Measurements from ENCODE around the gene RANBP3L.

DNA sequence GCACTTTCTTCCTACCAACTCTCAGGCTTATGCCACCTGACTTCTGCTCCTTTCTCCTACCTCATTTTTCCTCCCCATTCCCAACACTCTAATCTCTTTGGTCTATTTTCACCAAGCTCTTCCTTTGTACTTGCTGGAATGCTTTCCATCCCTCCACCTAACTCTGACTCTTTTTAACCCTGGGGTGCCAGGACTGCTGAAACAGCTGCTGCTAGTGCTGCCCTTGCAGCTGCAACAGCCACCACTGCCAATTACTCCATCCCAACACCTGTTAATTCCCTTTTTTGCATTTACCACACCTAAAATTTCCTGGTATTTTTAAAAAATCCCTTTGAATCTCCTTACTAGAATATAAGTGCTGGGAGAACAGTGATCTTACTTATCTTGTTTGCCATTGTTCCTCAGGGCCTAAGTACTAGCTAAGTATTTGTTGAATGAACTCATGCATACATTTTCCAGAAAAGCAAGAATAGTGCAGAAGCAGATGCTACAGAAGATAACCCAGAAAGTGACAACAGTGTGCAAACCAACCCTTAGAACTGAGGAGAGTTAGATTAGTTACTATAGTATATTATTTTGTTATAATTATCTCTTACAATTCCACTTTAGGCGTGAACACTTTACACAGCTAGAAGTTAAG, 71.4 kb downstream of the RANBP3L start:
- TF ChIP-seq, protein P1, sequence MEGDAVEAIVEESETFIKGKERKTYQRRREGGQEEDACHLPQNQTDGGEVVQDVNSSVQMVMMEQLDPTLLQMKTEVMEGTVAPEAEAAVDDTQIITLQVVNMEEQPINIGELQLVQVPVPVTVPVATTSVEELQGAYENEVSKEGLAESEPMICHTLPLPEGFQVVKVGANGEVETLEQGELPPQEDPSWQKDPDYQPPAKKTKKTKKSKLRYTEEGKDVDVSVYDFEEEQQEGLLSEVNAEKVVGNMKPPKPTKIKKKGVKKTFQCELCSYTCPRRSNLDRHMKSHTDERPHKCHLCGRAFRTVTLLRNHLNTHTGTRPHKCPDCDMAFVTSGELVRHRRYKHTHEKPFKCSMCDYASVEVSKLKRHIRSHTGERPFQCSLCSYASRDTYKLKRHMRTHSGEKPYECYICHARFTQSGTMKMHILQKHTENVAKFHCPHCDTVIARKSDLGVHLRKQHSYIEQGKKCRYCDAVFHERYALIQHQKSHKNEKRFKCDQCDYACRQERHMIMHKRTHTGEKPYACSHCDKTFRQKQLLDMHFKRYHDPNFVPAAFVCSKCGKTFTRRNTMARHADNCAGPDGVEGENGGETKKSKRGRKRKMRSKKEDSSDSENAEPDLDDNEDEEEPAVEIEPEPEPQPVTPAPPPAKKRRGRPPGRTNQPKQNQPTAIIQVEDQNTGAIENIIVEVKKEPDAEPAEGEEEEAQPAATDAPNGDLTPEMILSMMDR (IDR thresholded peaks at IDR 0.05), result no peak
- TF ChIP-seq, protein P2, sequence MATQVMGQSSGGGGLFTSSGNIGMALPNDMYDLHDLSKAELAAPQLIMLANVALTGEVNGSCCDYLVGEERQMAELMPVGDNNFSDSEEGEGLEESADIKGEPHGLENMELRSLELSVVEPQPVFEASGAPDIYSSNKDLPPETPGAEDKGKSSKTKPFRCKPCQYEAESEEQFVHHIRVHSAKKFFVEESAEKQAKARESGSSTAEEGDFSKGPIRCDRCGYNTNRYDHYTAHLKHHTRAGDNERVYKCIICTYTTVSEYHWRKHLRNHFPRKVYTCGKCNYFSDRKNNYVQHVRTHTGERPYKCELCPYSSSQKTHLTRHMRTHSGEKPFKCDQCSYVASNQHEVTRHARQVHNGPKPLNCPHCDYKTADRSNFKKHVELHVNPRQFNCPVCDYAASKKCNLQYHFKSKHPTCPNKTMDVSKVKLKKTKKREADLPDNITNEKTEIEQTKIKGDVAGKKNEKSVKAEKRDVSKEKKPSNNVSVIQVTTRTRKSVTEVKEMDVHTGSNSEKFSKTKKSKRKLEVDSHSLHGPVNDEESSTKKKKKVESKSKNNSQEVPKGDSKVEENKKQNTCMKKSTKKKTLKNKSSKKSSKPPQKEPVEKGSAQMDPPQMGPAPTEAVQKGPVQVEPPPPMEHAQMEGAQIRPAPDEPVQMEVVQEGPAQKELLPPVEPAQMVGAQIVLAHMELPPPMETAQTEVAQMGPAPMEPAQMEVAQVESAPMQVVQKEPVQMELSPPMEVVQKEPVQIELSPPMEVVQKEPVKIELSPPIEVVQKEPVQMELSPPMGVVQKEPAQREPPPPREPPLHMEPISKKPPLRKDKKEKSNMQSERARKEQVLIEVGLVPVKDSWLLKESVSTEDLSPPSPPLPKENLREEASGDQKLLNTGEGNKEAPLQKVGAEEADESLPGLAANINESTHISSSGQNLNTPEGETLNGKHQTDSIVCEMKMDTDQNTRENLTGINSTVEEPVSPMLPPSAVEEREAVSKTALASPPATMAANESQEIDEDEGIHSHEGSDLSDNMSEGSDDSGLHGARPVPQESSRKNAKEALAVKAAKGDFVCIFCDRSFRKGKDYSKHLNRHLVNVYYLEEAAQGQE (IDR thresholded peaks at IDR 0.05; ENCODE audit: low read depth, low read length), result no peak
- TF ChIP-seq, protein P3, sequence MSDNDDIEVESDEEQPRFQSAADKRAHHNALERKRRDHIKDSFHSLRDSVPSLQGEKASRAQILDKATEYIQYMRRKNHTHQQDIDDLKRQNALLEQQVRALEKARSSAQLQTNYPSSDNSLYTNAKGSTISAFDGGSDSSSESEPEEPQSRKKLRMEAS (IDR thresholded peaks at IDR 0.05; ENCODE audit: low read depth), result no peak
- no peak for TF ChIP-seq JUND (IDR thresholded peaks at IDR 0.05)
- TF ChIP-seq TEAD4 (IDR thresholded peaks at IDR 0.05; ENCODE audit: borderline replicate concordance, insufficient read depth), result no peak
- no peak for TF ChIP-seq RAD21 (IDR thresholded peaks at IDR 0.05; ENCODE audit: low read length)
- TF ChIP-seq, protein P4, sequence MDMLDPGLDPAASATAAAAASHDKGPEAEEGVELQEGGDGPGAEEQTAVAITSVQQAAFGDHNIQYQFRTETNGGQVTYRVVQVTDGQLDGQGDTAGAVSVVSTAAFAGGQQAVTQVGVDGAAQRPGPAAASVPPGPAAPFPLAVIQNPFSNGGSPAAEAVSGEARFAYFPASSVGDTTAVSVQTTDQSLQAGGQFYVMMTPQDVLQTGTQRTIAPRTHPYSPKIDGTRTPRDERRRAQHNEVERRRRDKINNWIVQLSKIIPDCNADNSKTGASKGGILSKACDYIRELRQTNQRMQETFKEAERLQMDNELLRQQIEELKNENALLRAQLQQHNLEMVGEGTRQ (IDR thresholded peaks at IDR 0.05; ENCODE audit: borderline replicate concordance, low read depth, low read length), result no peak
- no peak for TF ChIP-seq SMC3 (IDR thresholded peaks at IDR 0.05; ENCODE audit: low read depth, low read length)
- no peak for TF ChIP-seq RFX5 (IDR thresholded peaks at IDR 0.05; ENCODE audit: low read length)
- no peak for TF ChIP-seq CHD2 (IDR thresholded peaks at IDR 0.05; ENCODE audit: low read length, partially characterized antibody)
- TF ChIP-seq, protein P5, sequence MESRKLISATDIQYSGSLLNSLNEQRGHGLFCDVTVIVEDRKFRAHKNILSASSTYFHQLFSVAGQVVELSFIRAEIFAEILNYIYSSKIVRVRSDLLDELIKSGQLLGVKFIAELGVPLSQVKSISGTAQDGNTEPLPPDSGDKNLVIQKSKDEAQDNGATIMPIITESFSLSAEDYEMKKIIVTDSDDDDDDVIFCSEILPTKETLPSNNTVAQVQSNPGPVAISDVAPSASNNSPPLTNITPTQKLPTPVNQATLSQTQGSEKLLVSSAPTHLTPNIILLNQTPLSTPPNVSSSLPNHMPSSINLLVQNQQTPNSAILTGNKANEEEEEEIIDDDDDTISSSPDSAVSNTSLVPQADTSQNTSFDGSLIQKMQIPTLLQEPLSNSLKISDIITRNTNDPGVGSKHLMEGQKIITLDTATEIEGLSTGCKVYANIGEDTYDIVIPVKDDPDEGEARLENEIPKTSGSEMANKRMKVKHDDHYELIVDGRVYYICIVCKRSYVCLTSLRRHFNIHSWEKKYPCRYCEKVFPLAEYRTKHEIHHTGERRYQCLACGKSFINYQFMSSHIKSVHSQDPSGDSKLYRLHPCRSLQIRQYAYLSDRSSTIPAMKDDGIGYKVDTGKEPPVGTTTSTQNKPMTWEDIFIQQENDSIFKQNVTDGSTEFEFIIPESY (IDR thresholded peaks at IDR 0.05; ENCODE audit: borderline replicate concordance, low read depth), result no peak
- TF ChIP-seq EP300 (IDR thresholded peaks at IDR 0.05; ENCODE audit: borderline replicate concordance in 1 of 2, low read depth in 1 of 2, low read length in 1 of 2), result no peak
- no peak for TF ChIP-seq YY1 (IDR thresholded peaks at IDR 0.05; ENCODE audit: low read depth)
